ENCODE data around the gene TRIM2. TPM values are rescaled to one million over a fixed set of nuclear protein-coding genes. Genes with fewer than 3 reads are reported as not detected.

TRIM2 gene
- total and polyA plus RNA-seq, 2 of the 8 experiments (the other 6 are each of a cell fraction or from before 2014, with no cell fraction given): 34.0 to 59.8 TPM

GRCh38 chr4:153257151-153257620 lies 52.9 kb downstream of the TRIM2 start (continued):
- no peak for TF ChIP-seq NRF1 (IDR thresholded peaks at IDR 0.05; ENCODE audit: low read depth, low read length)
- 0 out of 2 replicates have a peak, but pooled peaks have one; percentile 8 for TF ChIP-seq TEAD4 (IDR thresholded peaks at IDR 0.05; ENCODE audit: low read depth, low read length)
- no peak for TF ChIP-seq FOSL1 (IDR thresholded peaks at IDR 0.05; ENCODE audit: insufficient read depth, low read depth, low read length)
- no peak for TF ChIP-seq CBX5 (IDR thresholded peaks at IDR 0.05; ENCODE audit: low read depth, low read length)
- no peak for TF ChIP-seq BRCA1 (IDR thresholded peaks at IDR 0.05; ENCODE audit: low read depth, low read length)
- TF ChIP-seq CTBP2 (IDR thresholded peaks at IDR 0.05; ENCODE audit: borderline replicate concordance, insufficient read depth, insufficient read length, low read length): no peak
- no peak for TF ChIP-seq SIX5 (IDR thresholded peaks at IDR 0.05; ENCODE audit: low read depth, low read length)
- no peak; the same call in 1 of the 2 replicates for TF ChIP-seq ATF2 (IDR thresholded peaks at IDR 0.05; ENCODE audit: low read length)
- TF ChIP-seq CHD2 (IDR thresholded peaks at IDR 0.05; ENCODE audit: low read length): no peak
- peak; percentile 57 for TF ChIP-seq ASH2L (IDR thresholded peaks at IDR 0.05; ENCODE audit: low read length)
- peak; percentile 83 for TF ChIP-seq BACH1 (IDR thresholded peaks at IDR 0.05; ENCODE audit: low read length)
- no peak for TF ChIP-seq PHF8 (conservative IDR thresholded peaks at IDR 0.05; ENCODE audit: low read depth, low read length)
- TF ChIP-seq E2F6 (IDR thresholded peaks at IDR 0.05): no peak
- 0 out of 2 replicates have a peak, but pooled peaks have one; percentile 21 for TF ChIP-seq JUN (IDR thresholded peaks at IDR 0.05; ENCODE audit: low read depth, low read length)
- peak; percentile 14; the same call in 1 of the 2 replicates for TF ChIP-seq USF2 (IDR thresholded peaks at IDR 0.05; ENCODE audit: low read length)
- TF ChIP-seq EZH2 (IDR thresholded peaks at IDR 0.05; ENCODE audit: low read depth, low read length, severe bottlenecking): no peak
- TF ChIP-seq ATF3 (IDR thresholded peaks at IDR 0.05; ENCODE audit: insufficient read depth, low read depth, low read length): no peak
